GM19468 (cell line): ENCODE data around the gene TMEM167B.

Experiments
- ATAC-seq: cut with Tn5 transposase; IDR thresholded peaks from one replicate; pipeline ENCODE4 v1.9.1; 2021; ENCODE audit warnings: mild to moderate bottlenecking, moderate library complexity, moderate number of reproducible peaks; ENCODE audit not compliant: unreplicated experiment; ENCODE audit errors: extremely low read depth

TMEM167B gene

DNA sequence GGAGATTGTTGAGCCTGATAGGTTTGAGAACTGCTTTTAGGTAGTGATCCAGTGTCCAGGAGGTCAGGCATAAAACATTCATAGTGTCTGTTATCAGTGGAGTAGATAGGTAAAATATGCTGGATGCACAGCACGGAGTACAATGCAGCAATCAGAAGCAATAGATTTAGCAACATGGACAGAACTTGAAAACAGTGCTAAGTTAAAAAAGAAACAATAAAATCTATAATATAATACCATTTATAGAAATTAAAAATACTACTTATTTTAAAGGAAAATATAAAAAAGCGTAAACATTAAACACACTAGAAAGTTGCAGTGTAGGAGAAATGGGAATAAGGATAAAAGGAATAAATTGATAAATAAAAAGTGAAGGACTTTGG, 11.3 kb upstream of the TMEM167B start:
- ATAC-seq, result no peak

DNA sequence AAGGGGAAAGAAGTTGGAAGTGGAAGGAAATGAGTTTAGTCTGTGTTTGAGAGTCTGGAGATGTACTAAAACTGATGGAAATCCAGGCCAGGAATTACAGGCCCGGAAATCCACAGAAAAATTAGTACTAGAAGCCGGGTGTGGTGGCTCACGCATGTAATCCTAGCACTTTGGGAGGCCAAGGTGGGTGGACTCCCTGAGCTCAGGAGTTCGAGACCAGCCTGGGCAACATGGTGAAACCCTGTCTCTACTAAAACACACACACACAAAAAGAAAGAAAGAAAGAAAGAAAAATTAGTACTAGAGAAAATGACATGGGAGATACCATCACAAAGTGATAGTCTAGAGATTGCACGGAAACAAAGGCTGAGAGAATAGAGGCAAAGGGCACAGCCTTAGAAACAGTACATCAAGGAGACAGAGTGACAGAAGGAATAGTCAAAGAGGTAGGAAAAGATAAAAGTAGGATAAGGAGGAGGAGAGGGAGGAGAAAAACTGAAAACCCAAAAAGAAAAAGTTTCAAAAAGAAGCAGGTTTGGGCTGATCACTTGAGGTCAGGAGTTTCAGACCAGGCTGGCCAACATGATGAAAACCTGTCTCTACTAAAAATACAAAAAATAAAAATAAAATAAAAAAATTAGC, 10.0 kb upstream of the TMEM167B start:
- ATAC-seq, result no peak

DNA sequence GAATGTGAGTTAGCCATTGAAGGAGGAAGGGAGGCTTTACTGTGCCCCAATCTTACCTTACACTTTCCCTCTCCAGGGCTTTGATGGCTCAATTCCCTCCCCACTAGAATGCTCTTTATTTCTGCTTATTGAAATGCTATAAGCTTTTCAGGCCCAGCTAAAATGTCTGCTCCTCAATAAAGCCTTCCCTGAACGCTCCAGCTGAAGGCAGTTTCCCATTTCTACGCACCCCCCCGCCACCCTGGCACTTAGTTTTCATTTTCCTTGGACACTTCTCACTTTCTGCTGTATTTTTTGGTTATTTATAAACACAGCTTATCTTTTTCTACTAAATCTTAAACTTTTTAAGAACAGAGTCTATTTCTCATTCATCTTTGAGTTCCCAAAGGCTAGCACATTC, 7.1 kb upstream of the TMEM167B start:
- no peak for ATAC-seq

DNA sequence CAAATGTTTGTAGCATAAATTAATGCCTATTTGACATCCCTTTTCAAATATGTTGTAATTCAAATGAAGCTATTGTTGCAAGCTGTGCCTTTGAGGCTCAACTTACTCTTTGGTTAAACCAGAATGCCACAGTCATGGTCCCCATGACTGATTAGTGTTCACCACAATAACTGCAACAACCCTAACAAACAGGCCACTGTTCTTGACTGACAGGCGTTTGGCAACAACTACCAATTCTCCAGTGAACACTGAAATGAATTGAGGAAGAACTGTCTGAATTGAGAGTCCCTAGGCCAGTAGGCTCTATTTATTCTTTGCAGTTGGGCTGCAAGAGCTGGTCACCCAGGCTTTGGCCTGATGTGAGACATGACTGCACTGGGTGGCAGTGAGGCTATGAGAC, 6.6 kb upstream of the TMEM167B start:
- no peak for ATAC-seq

- ATAC-seq, result no peak
Measured at GRCh38 chr1:109084563-109085517, 5.7 kb upstream of the TMEM167B start.

DNA sequence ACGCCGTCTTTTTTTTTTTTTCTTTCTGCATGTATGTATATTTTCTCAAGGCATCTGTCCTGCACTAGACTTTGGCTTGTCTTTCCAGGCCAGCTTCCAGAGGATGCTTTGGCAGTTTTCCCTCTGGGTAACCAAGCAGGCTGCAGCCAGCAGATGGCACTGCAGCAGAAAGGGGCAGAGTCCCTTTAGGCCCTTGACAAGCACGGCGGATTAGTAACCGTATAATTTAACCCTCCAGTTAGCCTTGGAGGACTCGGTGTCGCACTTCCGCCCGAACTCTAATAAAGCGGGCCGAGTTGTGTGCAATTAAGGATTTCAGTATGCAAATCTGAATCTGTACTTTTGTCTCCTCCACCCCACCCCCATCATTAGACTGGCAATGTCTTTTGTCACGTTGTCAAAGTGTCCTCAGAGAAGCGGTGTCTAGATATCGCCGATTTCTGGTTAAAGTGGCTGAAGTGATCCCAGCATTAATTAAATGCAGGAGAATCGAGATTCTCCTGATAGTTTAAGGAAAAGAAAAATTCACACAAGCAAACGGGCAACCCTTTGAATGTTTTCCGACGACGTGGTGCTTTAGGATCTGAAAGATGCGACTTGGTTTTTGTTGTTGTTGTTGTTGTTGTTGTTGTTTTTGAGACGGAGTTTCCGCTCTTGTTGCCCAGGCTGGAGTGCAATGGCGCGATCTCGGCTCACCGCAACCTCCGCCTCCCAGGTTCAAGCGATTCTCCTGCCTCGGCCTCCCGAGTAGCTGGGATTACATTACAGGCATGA, 1.1 kb upstream of the TMEM167B start:
- ATAC-seq, result no peak

DNA sequence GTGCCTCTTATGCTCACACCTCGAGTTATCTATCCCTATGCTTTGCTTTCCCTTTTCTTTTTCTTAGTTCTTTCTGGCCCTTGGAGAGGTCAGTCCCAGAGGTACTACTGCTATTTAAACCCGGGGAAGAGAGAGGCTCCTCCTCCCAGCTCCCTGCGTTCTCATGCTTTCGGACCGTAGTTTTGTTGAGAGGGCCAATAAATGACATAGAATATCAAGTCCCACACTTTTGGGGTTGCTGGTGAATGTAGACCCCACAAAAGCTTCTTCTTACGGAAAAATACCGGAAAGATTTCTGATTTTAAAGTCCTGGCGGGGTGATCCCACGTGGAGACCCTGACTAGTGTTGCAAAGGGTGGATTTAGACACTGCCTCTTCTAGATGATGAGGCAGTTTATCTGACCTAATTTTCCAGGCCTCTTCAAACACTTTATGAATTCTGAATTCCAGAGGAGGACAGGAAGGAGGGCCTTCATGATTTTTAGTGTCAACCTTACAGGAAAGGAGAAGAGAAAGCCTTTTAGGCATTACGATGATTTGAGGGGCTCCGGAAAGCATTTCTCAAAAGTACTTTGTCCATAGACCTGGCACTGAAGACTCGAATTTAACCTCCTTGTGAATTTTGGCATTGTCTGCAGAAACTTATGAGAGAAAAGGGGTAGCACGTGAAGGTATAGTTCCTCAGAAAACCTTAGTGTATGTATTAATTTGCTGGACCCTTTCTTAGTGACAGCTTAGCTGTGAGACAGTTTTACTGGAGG, 694 bp downstream of the TMEM167B start:
- no peak for ATAC-seq

- no peak for ATAC-seq
Measured at GRCh38 chr1:109091839-109092193, 1.3 kb downstream of the TMEM167B start.

GRCh38 chr1:109094377-109094803, 3.8 kb downstream of the TMEM167B start:
- ATAC-seq, result no peak

DNA sequence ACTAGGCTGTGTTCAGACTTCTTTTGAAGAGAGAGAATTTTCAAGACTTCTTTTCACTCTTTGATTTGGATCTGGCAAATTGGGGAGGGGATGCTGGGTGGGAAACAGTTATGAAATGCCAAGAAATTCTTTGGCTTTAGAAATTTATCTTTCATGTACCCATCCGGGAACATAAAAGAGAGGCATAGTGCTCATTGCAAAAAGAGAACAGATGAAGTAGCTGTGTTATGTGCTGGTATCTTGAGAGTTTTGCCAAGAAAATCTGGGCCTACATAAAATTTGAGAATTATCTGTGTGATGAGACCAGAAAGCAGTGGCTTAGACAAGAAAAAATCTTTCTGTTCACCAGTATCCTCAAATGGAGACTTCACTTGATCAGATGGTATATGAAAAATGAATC, 4.3 kb downstream of the TMEM167B start:
- ATAC-seq, result no peak

DNA sequence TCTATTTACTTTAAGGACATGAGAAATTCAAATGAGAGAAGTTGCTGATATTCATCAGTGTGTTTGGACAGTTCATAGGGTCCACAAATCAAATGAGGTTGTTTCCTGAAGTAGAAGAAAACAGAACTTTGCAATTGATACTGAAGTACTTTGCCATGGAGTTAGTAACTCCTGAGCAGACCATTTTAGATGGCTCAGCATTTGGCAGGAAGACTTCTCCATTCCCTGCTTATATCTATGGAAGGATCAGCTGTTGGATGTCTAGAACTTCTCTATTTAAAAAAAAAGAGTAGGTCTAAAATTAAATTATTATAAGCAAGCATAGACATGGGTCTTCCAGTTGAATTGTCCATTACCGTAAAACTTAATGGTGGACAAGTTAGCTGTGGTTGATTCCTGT, 5.1 kb downstream of the TMEM167B start:
- ATAC-seq, result no peak

- no peak for ATAC-seq
Measured at GRCh38 chr1:109096120-109096519, 5.6 kb downstream of the TMEM167B start.

GRCh38 chr1:109099938-109100773, 9.6 kb downstream of the TMEM167B start:
- peak; percentile 84 for ATAC-seq

GRCh38 chr1:109104364-109105151, 14.0 kb downstream of the TMEM167B start:
- no peak for ATAC-seq

GRCh38 chr1:109105881-109106280, 15.3 kb downstream of the TMEM167B start:
- ATAC-seq, result no peak

GRCh38 chr1:109107785-109108184, 17.2 kb downstream of the TMEM167B start:
- ATAC-seq, result no peak

- no peak for ATAC-seq
Measured at GRCh38 chr1:109109906-109110305, 19.3 kb downstream of the TMEM167B start.

DNA sequence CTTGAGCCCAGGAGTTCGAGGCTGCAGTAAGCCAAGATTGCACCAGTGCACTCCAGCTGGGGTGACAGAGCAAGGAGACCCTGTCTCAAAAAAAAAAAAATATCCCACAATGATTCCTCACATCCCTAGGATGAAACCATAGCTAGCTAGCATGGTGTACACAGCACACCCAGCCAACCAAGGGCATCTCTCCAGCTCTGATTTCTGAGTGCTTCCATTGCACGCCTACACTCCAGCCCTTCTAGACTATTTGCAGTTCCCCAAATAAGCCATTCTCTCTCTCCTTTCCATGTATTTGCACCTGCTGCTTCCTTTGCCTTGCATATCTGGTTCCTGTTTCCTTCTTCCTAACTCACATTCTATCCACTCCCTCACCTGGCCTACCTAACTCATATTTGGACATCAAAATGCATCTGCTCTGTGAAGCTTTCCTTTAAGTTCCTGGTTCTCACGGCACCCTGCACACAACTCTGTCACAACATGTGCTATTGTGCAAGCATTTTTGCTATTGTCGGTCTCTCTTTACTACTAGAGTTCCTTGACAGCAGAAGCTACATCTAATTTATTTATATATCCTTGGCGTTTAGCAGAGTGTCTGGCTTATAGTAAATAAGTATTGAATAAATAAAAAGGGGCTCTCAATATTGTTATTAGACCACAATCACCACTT, 21.0 kb downstream of the TMEM167B start:
- no peak for ATAC-seq
